ENCODE data around the gene ADAMTS9.

ADAMTS9 gene

GRCh38 chr3:64621726-64622395 is 65.9 kb downstream of the ADAMTS9 start:
- DNase-seq (ENCODE audit: low read depth in 2 of 2, low spot score in 1 of 2) = no peak

- no peak for DNase-seq (ENCODE audit: low read depth in 2 of 2, low spot score in 1 of 2)
These were observed 66.5 kb downstream of the ADAMTS9 start for GRCh38 chr3:64621275-64621674.

- DNase-seq (ENCODE audit: low read depth in 2 of 2, low spot score in 1 of 2) = no peak
These were observed 67.8 kb downstream of the ADAMTS9 start for GRCh38 chr3:64620020-64620419.

GRCh38 chr3:64619216-64619615 is 68.6 kb downstream of the ADAMTS9 start:
- no peak for DNase-seq (ENCODE audit: low read depth in 2 of 2, low spot score in 1 of 2)

GRCh38 chr3:64617610-64618009 is 70.2 kb downstream of the ADAMTS9 start:
- no peak for DNase-seq (ENCODE audit: low read depth in 2 of 2, low spot score in 1 of 2)

GRCh38 chr3:64616953-64617352 is 70.8 kb downstream of the ADAMTS9 start:
- no peak for DNase-seq (ENCODE audit: low read depth in 2 of 2, low spot score in 1 of 2)

- no peak for DNase-seq (ENCODE audit: low read depth in 2 of 2, low spot score in 1 of 2)
These were observed 74.8 kb downstream of the ADAMTS9 start for GRCh38 chr3:64612916-64613526.

GRCh38 chr3:64612082-64612860 is 75.5 kb downstream of the ADAMTS9 start:
- no peak for DNase-seq (ENCODE audit: low read depth in 2 of 2, low spot score in 1 of 2)

GRCh38 chr3:64608741-64609140 is 79.1 kb downstream of the ADAMTS9 start:
- DNase-seq (ENCODE audit: low read depth in 2 of 2, low spot score in 1 of 2) = no peak

GRCh38 chr3:64607032-64607551 is 80.7 kb downstream of the ADAMTS9 start:
- no peak for DNase-seq (ENCODE audit: low read depth in 2 of 2, low spot score in 1 of 2)

GRCh38 chr3:64604313-64604712 is 83.5 kb downstream of the ADAMTS9 start:
- no peak for DNase-seq (ENCODE audit: low read depth in 2 of 2, low spot score in 1 of 2)

GRCh38 chr3:64601824-64602223 is 86.0 kb downstream of the ADAMTS9 start:
- no peak for DNase-seq (ENCODE audit: low read depth in 2 of 2, low spot score in 1 of 2)

- DNase-seq (ENCODE audit: low read depth in 2 of 2, low spot score in 1 of 2) = no peak
These were observed 87.4 kb downstream of the ADAMTS9 start for GRCh38 chr3:64600246-64600950.

- no peak for DNase-seq (ENCODE audit: low read depth in 2 of 2, low spot score in 1 of 2)
These were observed 88.1 kb downstream of the ADAMTS9 start for GRCh38 chr3:64599651-64600050.

- no peak for DNase-seq (ENCODE audit: low read depth in 2 of 2, low spot score in 1 of 2)
These were observed 92.5 kb downstream of the ADAMTS9 start for GRCh38 chr3:64595253-64595694.

GRCh38 chr3:64594134-64594533 is 93.7 kb downstream of the ADAMTS9 start:
- DNase-seq (ENCODE audit: low read depth in 2 of 2, low spot score in 1 of 2) = no peak

GRCh38 chr3:64593350-64593749 is 94.5 kb downstream of the ADAMTS9 start:
- DNase-seq (ENCODE audit: low read depth in 2 of 2, low spot score in 1 of 2) = no peak

- DNase-seq (ENCODE audit: low read depth in 2 of 2, low spot score in 1 of 2) = no peak
These were observed 96.2 kb downstream of the ADAMTS9 start for GRCh38 chr3:64591615-64592014.

- no peak for DNase-seq (ENCODE audit: low read depth in 2 of 2, low spot score in 1 of 2)
These were observed 99.4 kb downstream of the ADAMTS9 start for GRCh38 chr3:64588380-64588779.

- no peak for DNase-seq (ENCODE audit: low read depth in 2 of 2, low spot score in 1 of 2)
These were observed 100.8 kb downstream of the ADAMTS9 start for GRCh38 chr3:64586952-64587351.

GRCh38 chr3:64584179-64584578 is 103.6 kb downstream of the ADAMTS9 start:
- no peak for DNase-seq (ENCODE audit: low read depth in 2 of 2, low spot score in 1 of 2)
